WTC11 (cell line): ENCODE results near the gene DDI2. TPM values are rescaled to one million over a fixed set of nuclear protein-coding genes. Genes with fewer than 3 reads are reported as not detected.

Experiments used
- ATAC-seq: fragments of 200-7000 bp; cut with Tn5 transposase; 2 replicates; pipeline ENCODE4 v1.10.0; 2021; ENCODE audit warnings: mild to moderate bottlenecking, moderate library complexity
- CTCF ChIA-PET: fragments of 300-600 bp; sonication (Branson Sonifier 250); formaldehyde crosslinking; loops from one replicate; lab custom pipeline; 2021; ENCODE audit warnings: antibody characterized with exemption; lab: Charles Lee
- POLR2A ChIA-PET: fragments of 350-600 bp; sonication (Branson Sonifier 250); formaldehyde crosslinking; loops from one replicate; lab custom pipeline; 2021; ENCODE audit warnings: antibody characterized with exemption; lab: Charles Lee
- DNase-seq: peaks from one replicate; pipeline ENCODE4 v3.0.0; 2021; ENCODE audit warnings: low spot score
- H3K27ac Mint-ChIP-seq: 2 replicates; pipeline ENCODE4 v1.8.0; 2021; ENCODE audit warnings: mixed read lengths
- H3K27me3 Mint-ChIP-seq: 2 replicates; pipeline ENCODE4 v1.8.0; 2021; ENCODE audit warnings: low read depth, mild to moderate bottlenecking, moderate library complexity, mixed read lengths
- H3K36me3 Mint-ChIP-seq: 2 replicates; pipeline ENCODE4 v1.8.0; 2021; ENCODE audit warnings: mixed read lengths
- H3K4me1 Mint-ChIP-seq: 2 replicates; pipeline ENCODE4 v1.8.0; 2022; ENCODE audit warnings: mixed read lengths
- H3K4me3 Mint-ChIP-seq: 2 replicates; pipeline ENCODE4 v1.8.0; 2021; ENCODE audit warnings: mild to moderate bottlenecking, moderate library complexity, mixed read lengths
- H3K9me3 Mint-ChIP-seq: 2 replicates; pipeline ENCODE4 v1.8.0; 2021; ENCODE audit warnings: mixed read lengths
- AFF4 ChIP-seq: sonication (generic); formaldehyde crosslinking; IDR thresholded peaks from 2 replicates; pipeline ENCODE4 v1.8.1; 2023; ENCODE audit warnings: mild to moderate bottlenecking, missing genetic modification reagents, borderline replicate concordance
- AR ChIP-seq: fragments of 250-450 bp; sonication (Bioruptor Pico); IDR thresholded peaks from 2 replicates; pipeline ENCODE4 v1.9.0; 2021; ENCODE audit warnings: mild to moderate bottlenecking
- CREB1 ChIP-seq: sonication (generic); formaldehyde crosslinking; IDR thresholded peaks from 2 replicates; pipeline ENCODE4 v1.8.0; 2023; ENCODE audit warnings: mild to moderate bottlenecking, missing genetic modification reagents
- CREM ChIP-seq: sonication (generic); formaldehyde crosslinking; IDR thresholded peaks from 2 replicates; pipeline ENCODE4 v1.8.1; 2022; ENCODE audit warnings: mild to moderate bottlenecking, missing genetic modification reagents, moderate library complexity
- FOXJ3 ChIP-seq: sonication (generic); formaldehyde crosslinking; IDR thresholded peaks from 2 replicates; pipeline ENCODE4 v1.9.0; 2021; ENCODE audit warnings: missing genetic modification reagents, mild to moderate bottlenecking, borderline replicate concordance
- HMGA2 ChIP-seq: fragments of 250-450 bp; sonication (Bioruptor Pico); IDR thresholded peaks from 2 replicates; pipeline ENCODE4 v1.4.0; 2021; ENCODE audit warnings: mild to moderate bottlenecking, moderate library complexity
- MAX ChIP-seq: sonication (generic); formaldehyde crosslinking; IDR thresholded peaks from 2 replicates; pipeline ENCODE4 v1.8.0; 2022; ENCODE audit warnings: mild to moderate bottlenecking, missing genetic modification reagents
- MXD4 ChIP-seq: fragments of 250-450 bp; sonication (Bioruptor Pico); IDR thresholded peaks from 2 replicates; pipeline ENCODE4 v1.8.0; 2021; ENCODE audit warnings: mild to moderate bottlenecking, moderate library complexity, borderline replicate concordance
- NFATC4 ChIP-seq: fragments of 250-450 bp; sonication (Bioruptor Pico); IDR thresholded peaks from 2 replicates; pipeline ENCODE4 v1.9.0; 2021; ENCODE audit warnings: mild to moderate bottlenecking
- NFE2L1 ChIP-seq: sonication (generic); formaldehyde crosslinking; IDR thresholded peaks from 2 replicates; pipeline ENCODE4 v1.8.1; 2023; ENCODE audit warnings: missing genetic modification reagents
- NFYB ChIP-seq: sonication (generic); formaldehyde crosslinking; conservative IDR thresholded peaks from 2 replicates; pipeline ENCODE4 v1.8.0; 2022; ENCODE audit warnings: low read depth, missing genetic modification reagents
- PRRX2 ChIP-seq: fragments of 250-450 bp; sonication (Bioruptor Pico); IDR thresholded peaks from 2 replicates; pipeline ENCODE4 v1.8.0; 2021; ENCODE audit warnings: mild to moderate bottlenecking
- RELA ChIP-seq: sonication (generic); formaldehyde crosslinking; IDR thresholded peaks from 2 replicates; pipeline ENCODE4 v1.8.1; 2022; ENCODE audit warnings: missing genetic modification reagents, mild to moderate bottlenecking, borderline replicate concordance
- SMAD3 ChIP-seq: sonication (generic); formaldehyde crosslinking; IDR thresholded peaks from 2 replicates; pipeline ENCODE4 v1.8.0; 2022; ENCODE audit warnings: missing genetic modification reagents, mild to moderate bottlenecking, borderline replicate concordance
- SMAD4 ChIP-seq: sonication (generic); formaldehyde crosslinking; IDR thresholded peaks from 2 replicates; pipeline ENCODE4 v1.8.0; 2022; ENCODE audit warnings: mild to moderate bottlenecking, missing genetic modification reagents
- SOX15 ChIP-seq: fragments of 250-450 bp; sonication (Bioruptor Pico); IDR thresholded peaks from 2 replicates; pipeline ENCODE4 v1.9.0; 2021; ENCODE audit warnings: mild to moderate bottlenecking
- TEAD1 ChIP-seq: sonication (generic); formaldehyde crosslinking; IDR thresholded peaks from 2 replicates; pipeline ENCODE4 v1.8.0; 2022; ENCODE audit warnings: mild to moderate bottlenecking, missing genetic modification reagents
- ZNF121 ChIP-seq: sonication (generic); formaldehyde crosslinking; IDR thresholded peaks from 2 replicates; pipeline ENCODE4 v1.8.0; 2023; ENCODE audit warnings: missing genetic modification reagents
- ZNF263 ChIP-seq: sonication (generic); formaldehyde crosslinking; IDR thresholded peaks from 2 replicates; pipeline ENCODE4 v1.8.1; 2022; ENCODE audit warnings: low read depth, mild to moderate bottlenecking, moderate library complexity, missing genetic modification reagents
- ZNF423 ChIP-seq: fragments of 250-450 bp; sonication (Bioruptor Pico); IDR thresholded peaks from 2 replicates; pipeline ENCODE4 v2.1.2; 2022; ENCODE audit warnings: mild to moderate bottlenecking, moderate library complexity
- total RNA-seq: library from RNA; stranded (reverse); gene quantifications from 3 replicates; pipeline ENCODE4 v1.2.3, GENCODE V29; 2021
- TF ChIP-seq, protein P1 (sequence below): sonication (generic); formaldehyde crosslinking; conservative IDR thresholded peaks from 2 replicates; pipeline ENCODE4 v1.8.1; 2022; ENCODE audit warnings: mild to moderate bottlenecking, missing genetic modification reagents
- TF ChIP-seq, protein P2 (sequence below): sonication (generic); formaldehyde crosslinking; IDR thresholded peaks from 2 replicates; pipeline ENCODE4 v1.8.1; 2023; ENCODE audit warnings: mild to moderate bottlenecking, missing genetic modification reagents
- TF ChIP-seq, protein P3 (sequence below): fragments of 250-450 bp; sonication (Bioruptor Pico); IDR thresholded peaks from 2 replicates; pipeline ENCODE4 v1.9.0; 2021; ENCODE audit warnings: mild to moderate bottlenecking

The DDI2 gene
- total RNA-seq, 1 experiment from 2014 or later, result 34.2 TPM

GRCh38 chr1:15701784-15702183 is 84.5 kb downstream of the DDI2 start:
- no peaks in the 10 kb centered on the region for H3K27me3 Mint-ChIP-seq
- peaks cover 3% of the 10 kb centered on the region for H3K4me1 Mint-ChIP-seq
- ChIA-PET CTCF (interaction anchor here (0.9 to 1.3 kb wide), 3 partner anchors 11 to 74 kb away, joined by 3 to 8 read pairs (median 3); partner anchors contain the start of gene TMEM82), POLR2A (no interaction called here)
- ATAC-seq (no peak), DNase-seq (no peak)
- no peak overlapping the region for H3K4me3 Mint-ChIP-seq
- no peaks in the 10 kb centered on the region for H3K36me3 Mint-ChIP-seq
- no peaks in the 10 kb centered on the region for H3K9me3 Mint-ChIP-seq
- H3K27ac Mint-ChIP-seq, result peak overlapping the region; percentile 60; the same call in 1 of the 2 replicates
- TF ChIP-seq SOX15 (no peak), MXD4 (CRISPR knock-in tag) (no peak), FOXJ3 (no peak), AR (no peak), ZNF423 (CRISPR knock-in tag) (no peak), RELA (no peak), NFATC4 (CRISPR knock-in tag) (no peak), HMGA2 (CRISPR knock-in tag) (no peak), ZNF121 (CRISPR knock-in tag) (no peak), MAX (no peak), CREM (CRISPR knock-in tag) (no peak), NFYB (no peak)
- TF ChIP-seq, protein P1, sequence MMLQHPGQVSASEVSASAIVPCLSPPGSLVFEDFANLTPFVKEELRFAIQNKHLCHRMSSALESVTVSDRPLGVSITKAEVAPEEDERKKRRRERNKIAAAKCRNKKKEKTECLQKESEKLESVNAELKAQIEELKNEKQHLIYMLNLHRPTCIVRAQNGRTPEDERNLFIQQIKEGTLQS, result no peak

DNA sequence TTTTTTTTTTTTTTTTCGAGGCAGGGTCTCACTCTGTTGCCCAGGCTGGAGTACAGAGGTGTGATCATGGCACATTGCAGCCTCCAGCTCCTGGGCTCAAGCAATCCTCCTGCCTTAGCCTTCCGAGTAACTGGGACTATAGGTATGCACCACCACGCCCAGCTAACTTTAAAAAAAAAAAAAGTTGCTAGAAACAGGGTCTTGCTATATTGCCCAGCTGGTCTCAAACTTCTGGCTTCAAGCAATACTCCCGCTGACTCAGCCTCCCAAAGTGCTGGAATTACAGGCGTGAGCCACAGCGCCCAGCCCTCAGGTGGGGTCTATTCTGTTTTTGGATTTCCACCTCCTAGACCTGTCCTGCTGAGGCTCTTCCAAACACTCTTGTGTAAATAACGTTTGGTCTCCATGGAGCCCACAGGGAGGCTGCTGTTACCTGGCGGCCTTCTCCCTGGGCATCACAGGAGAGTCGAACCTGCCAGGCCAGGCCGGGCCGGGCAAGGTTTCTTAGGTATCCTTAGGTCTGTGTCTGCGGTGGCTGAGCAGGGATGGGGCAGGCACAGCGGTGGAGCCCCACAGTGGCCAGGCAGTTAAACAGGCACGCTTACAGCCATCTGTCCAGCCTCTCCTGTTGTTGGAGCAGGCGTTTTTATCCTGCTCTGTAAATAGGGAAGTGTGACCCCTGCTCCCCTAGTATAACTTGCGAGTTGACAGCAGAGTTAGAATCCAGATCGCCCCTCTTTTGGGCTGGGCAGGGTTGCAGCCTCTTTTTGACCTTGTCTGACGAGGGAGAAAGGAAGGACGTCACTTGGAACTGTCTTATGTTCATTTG is 85.7 kb downstream of the DDI2 start:
- ChIA-PET POLR2A (no interaction called here), CTCF (interaction anchor here (0.9 to 1.3 kb wide), 2 partner anchors 39 to 73 kb away, joined by 3 to 8 read pairs; partner anchors contain the start of gene TMEM82)
- ATAC-seq, result peak; percentile 95
- Mint-ChIP-seq H3K4me3 (no peak overlapping the region), H3K27me3 (no peaks in the 10 kb centered on the region), H3K9me3 (no peaks in the 10 kb centered on the region)
- peak; percentile 58 for DNase-seq
- no peak for TF ChIP-seq AR
- no peak for TF ChIP-seq TEAD1 (CRISPR knock-in tag)
- TF ChIP-seq, protein P2, sequence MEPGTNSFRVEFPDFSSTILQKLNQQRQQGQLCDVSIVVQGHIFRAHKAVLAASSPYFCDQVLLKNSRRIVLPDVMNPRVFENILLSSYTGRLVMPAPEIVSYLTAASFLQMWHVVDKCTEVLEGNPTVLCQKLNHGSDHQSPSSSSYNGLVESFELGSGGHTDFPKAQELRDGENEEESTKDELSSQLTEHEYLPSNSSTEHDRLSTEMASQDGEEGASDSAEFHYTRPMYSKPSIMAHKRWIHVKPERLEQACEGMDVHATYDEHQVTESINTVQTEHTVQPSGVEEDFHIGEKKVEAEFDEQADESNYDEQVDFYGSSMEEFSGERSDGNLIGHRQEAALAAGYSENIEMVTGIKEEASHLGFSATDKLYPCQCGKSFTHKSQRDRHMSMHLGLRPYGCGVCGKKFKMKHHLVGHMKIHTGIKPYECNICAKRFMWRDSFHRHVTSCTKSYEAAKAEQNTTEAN (CRISPR knock-in tag), result no peak
- TF ChIP-seq PRRX2 (CRISPR knock-in tag), result no peak
- no peak for TF ChIP-seq SOX15
- TF ChIP-seq, protein P3, sequence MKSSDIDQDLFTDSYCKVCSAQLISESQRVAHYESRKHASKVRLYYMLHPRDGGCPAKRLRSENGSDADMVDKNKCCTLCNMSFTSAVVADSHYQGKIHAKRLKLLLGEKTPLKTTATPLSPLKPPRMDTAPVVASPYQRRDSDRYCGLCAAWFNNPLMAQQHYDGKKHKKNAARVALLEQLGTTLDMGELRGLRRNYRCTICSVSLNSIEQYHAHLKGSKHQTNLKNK (CRISPR knock-in tag), result no peak
- TF ChIP-seq AFF4, result no peak
- no peak for TF ChIP-seq NFE2L1 (CRISPR knock-in tag)
- TF ChIP-seq ZNF263 (CRISPR knock-in tag), result no peak
- TF ChIP-seq NFATC4 (CRISPR knock-in tag), result no peak
- no peak for TF ChIP-seq SMAD4 (CRISPR knock-in tag)
- no peak for TF ChIP-seq SMAD3 (CRISPR knock-in tag)
- TF ChIP-seq CREB1 (CRISPR knock-in tag), result no peak
- TF ChIP-seq, all 79 proteins: peak for 0
- peak overlapping the region; percentile 85 for H3K27ac Mint-ChIP-seq
- peaks cover 3% of the 10 kb centered on the region for H3K4me1 Mint-ChIP-seq
- no peaks in the 10 kb centered on the region for H3K36me3 Mint-ChIP-seq
